Right lung (tissue), 5 donors: Measurements from ENCODE around the gene FCGR3B. TPM values are rescaled to one million over a fixed set of nuclear protein-coding genes. Genes with fewer than 3 reads are reported as not detected.
"Not testable (repeated sequence)": the region's sequence is repeated elsewhere in the genome, so short reads cannot be mapped to it uniquely, and the experiment has no call there.

ENCODE experiments used
- DNase-seq, 2 donors: peaks; one replicate each; pipeline ENCODE4 v3.0.0-alpha.2; 2013
- polyA plus RNA-seq, 5 donors: library from polyadenylated mRNA; unstranded; fragments of 120-200 nt; gene quantifications; one replicate each; pipeline versions ENCODE4 v1.2.1 to v1.2.3, GENCODE V29; 2013; ENCODE audit warnings: inconsistent platforms in 1 of 5, low replicate concordance in 1 of 5; ENCODE audit not compliant: insufficient read length in 5 of 5, insufficient read depth in 1 of 5

FCGR3B gene
- polyA plus RNA-seq, 5 donors, result 0.24 to 0.95 (median 0.60) TPM

DNA sequence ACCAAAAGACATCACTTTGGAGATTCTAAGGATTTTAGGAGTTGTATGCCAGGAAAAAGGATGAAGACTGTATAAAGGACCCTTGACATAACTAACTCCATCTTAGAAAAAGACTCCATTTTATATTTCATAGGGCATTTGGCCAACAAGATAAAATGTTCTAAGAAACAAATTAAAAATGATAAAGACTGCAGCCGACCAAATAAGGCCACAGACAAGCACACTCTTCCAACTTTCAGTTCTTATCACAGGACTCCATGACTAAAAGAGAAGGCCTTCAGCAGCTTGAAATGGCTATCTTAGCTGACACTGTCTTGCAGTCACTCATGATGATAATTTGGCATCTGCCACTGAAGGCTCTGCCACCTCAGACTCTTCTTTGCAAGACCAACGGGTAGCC lies 8.2 kb upstream of the FCGR3B start:
- DNase-seq, result not testable (repeated sequence)

DNA sequence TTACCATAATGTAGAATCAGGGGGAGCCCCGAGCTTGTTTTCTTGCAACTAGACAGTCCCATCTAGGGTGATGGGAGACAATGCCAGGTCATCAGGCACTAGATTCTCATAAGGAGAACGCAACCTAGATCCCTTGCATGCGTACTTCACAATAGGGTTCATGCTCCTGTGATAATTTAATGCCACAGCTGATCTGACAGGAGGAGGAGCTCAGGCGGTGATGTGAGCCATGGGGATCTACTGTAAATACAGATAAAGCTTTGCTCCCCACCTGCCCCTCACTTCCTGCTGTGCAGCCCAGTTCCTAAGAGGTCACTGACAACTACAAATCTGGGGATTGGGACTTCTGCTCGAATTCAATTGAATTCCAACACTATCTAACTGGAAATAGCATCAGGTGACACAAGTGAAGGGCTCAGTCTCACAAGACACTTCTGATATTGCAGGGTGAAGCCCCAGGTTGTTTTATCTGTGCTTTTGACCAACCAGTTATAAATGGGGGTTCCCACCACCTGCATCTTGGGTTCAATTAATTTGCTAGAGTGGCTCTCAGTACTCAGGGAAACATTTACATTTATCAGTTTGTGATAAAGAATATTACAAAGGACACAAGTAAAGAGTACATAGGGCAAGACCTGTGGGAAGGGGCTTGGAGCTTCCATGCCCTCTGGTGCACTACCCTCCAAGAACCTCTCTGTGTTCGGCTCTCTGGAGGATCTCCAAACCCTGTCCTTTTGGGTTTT lies 7.4 kb upstream of the FCGR3B start:
- DNase-seq, result not testable (repeated sequence)

DNA sequence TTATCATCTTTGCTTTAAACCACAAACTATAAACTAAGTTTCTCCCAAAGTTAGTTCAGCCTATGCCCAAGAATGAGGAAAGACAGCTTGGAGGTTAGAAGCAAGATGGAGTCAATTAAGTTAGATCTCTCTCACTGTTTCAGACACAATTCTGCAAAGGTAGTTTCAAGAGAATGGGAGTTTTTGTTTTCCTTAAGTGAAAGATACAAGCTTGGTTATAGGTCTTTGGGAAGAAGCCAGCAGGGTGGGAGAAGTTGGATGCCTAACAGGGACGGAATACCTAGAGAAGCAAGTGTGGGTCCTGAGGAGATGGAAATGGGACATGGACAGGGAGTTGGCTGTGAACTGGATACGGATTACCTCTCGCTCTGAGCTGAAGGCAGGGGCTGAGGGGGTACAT lies 6.0 kb upstream of the FCGR3B start:
- not testable (repeated sequence) for DNase-seq

DNA sequence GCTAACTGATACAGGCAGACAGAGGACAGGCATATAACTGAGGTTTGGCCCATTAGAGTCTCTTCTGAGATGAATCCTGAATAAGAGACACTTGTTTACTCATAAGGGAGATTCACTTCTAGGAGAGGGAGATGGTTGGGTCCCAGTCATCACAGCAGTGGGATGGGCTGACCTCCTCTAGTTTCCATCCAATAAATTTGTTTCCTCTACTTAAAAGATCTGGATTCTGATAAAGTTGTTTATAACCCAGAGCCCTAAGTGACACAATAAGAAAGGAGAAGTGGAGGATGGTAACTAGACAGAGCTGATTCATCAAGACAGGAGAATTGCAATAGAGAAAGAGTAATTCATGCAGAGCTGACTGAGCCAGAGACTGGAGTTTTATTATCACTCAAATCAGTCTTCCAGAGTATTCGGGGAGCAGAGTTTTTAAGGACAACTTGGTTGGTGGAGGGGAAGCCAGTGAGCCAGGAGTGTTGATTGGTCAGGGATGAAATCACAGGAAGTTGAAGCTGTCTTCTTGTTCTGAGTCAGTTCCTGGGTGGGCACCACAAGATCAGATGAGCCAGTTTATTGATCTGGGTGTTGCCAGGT lies 5.3 kb upstream of the FCGR3B start:
- DNase-seq, result not testable (repeated sequence)

DNA sequence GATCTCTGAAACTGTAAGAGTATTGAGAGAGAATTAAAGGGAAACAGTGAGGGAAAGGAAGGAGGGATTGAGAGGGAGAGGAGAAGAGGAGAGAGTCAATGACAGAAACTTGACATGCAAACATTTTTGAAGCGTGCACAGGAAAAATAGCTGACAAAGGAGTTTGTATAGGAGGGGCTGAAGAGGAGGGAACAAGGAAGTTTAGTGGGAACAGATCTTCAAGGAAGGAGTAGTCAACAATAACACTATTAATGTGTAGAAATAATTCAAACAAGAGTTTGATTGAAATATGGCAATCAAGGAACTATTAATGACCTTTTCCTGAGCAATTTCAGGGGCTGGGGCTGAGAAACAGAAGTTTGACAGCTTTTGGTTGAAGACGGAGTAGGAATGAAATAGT lies 4.0 kb upstream of the FCGR3B start:
- not testable (repeated sequence) for DNase-seq

DNA sequence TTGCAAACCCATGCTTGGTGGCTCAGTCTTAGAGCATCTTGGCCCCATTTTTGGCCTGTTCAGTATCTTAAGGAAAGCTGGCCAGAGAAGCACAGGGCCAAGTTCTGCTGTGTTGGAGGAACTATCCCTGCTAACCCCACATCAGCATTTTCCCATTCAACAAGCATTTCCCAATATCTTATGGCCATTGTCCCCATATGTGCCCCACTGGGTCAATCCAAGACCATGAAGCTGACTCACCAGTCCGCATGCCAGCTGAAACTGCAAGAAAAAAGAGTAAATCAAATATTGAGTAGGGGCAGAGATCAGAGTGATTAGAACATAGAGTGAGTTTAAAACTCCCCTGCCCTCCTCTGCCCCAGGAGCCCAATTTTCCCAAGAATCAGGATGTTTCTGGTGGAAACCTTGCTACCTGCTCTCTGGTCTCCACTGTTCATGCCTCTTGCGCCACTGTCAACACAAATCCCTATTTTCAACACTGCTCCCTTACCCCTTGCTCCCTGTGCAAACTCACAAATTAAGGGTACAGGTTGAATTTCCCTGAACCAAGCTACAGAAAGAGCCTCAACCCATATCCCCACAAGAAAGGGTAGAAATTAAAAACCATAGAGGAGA lies 741 bp downstream of the FCGR3B start:
- not testable (repeated sequence) for DNase-seq

DNA sequence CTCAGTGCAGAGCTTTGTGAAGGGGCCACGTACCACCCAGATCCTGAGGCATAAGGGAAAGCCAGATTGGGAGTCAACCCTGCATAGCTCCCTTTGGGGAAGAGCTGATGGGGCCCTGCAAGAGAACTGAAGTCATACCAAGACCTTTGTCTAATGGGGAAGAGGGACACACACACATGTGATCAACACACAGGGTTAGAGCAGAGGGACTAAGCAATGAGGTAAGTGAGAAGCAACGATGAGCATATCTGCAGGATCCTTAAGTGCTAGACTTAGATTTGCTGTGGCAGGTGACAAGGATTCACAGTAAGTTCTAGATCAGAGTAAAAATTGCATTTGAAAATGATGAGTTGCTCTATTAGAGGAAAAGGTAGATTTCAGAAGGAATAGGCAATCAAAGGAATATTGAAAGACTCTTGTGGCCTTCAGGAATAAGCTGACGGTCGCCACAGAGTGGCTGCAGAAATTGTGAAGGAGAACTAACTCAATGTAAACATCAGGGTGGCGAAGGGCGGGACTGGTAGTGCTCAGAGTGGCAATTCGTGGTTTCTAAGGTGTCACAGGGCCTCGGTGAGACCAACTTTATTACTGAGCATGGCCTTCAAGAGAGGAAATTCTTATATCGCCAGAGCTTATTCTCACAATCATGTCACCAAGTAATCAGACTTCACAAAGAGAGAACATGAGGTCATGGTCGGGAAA lies 4.4 kb downstream of the FCGR3B start:
- DNase-seq, result not testable (repeated sequence)

DNA sequence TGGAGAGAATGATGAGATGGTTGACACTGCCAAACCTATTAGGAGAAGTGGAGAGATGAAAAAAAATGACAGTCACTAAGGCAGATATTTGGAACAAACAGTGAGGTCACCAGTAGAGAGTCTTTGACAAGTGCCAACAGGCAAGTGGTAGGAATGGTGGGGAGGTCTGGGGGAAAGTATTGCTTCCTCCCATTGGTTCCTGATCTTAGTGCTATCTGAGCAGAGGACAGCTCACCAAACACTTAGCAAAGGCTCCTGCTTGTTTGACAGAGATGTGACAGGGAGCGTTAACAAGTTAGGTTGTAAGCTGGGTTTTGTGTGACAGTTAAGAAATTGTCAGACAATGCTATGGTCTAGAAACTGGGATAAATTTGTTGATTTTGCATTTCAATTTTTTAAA lies 6.4 kb downstream of the FCGR3B start:
- DNase-seq, result not testable (repeated sequence)

DNA sequence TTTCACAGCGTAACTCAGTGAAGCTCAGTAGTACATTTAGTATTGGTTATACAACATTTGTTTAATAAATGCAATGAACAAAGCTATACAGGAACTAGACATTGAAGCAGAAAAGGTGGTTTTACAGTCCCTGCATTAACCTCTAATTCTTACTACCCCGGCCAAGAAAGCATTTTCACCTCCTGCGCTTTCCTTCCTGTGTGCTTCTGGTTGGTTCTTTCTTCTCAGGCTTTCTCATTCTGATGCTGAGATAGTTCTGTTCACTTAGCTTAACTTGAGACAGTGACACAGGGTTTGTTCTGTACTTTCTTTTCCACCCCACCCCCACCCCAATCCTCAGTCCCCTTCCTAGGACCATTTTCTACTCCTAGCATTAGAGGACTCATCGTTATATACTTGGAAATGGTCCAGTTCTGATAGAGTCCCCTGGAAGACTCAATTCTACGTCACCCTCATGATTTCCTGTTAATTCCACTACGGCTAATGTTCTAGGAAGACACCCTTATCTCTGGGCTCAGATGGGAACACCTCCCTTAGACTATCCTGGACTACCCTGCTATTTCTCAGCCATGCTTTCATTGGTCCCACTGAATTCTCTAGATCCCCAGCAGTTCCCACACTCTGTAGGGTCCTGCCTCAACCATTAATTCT lies 7.5 kb downstream of the FCGR3B start:
- not testable (repeated sequence) for DNase-seq

DNA sequence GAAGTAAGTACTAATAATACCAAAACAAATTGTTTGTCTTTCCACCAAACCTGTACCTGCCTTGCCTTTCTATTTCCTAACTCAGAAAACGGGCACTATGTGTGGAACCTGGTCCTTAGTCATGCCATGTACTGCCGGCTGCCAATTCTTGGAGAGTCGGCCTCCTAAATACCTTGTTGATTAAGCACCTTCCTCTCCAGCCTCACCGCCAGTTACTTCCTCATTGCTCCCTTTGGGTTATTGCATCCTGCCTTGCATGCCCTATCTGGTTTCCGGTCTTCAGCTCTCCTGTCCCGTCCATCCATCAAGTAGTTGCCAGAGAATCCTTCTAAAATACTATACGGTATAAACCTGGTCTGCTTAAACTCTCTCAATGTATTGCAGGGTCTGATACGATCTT lies 8.9 kb downstream of the FCGR3B start:
- DNase-seq, result not testable (repeated sequence)

DNA sequence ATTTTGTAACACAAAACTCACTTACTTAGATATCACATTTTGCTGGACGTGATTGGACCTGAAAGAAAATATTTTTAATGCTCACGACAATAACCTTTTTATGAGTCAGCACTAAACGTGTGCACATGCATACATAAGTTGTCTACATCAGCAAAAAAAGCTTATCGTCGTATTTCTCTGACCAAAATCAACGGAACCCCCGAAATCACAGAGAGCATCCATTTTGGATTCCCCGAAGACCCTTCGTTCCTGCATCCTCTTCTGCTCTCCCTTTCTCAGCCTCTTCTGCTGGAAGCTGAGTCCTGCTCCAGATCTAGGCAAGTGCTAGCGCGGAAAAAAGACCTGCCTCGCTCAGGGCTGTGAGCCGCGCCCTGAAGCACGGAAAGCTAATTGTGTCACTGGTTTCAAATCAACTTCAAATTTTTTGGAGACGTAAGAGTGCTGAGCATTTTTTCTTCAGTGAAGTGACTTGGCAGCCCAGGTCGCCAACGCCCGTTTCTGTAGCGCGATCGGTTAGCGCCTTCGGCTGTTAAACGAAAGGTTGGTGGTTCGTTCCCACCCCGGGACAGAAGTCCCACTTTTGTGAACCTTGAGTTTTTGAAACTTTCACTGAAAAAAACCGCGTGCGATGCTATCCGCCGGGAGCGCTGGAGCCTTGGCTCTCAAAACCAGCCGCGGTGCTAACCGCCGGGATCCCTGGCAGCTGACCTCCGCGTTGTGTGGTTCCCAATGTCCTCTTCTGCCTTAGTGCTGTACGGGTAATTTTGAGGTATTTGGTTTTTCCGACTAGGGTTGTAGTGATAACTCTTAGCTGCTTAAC lies 9.6 kb downstream of the FCGR3B start:
- DNase-seq, result peak; percentile 28 to 76

DNA sequence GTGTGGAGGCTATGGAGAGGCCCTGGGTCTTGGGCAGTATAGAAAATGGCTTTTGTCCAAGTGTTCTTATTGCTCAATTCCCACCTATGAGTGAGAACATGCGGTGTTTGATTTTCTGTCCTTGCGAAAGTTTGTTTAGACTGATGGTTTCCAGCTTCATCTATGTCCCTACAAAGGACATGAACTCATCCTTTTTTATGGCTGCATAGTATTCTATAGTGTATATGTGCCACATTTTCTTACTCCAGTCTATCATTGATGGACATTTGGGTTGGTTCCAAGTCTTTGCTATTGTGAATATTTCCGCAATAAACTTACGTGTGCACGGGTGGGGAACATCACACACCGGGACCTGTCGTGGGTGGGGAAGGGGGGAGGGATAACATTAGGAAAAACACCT lies 10.6 kb downstream of the FCGR3B start:
- not testable (repeated sequence) for DNase-seq

DNA sequence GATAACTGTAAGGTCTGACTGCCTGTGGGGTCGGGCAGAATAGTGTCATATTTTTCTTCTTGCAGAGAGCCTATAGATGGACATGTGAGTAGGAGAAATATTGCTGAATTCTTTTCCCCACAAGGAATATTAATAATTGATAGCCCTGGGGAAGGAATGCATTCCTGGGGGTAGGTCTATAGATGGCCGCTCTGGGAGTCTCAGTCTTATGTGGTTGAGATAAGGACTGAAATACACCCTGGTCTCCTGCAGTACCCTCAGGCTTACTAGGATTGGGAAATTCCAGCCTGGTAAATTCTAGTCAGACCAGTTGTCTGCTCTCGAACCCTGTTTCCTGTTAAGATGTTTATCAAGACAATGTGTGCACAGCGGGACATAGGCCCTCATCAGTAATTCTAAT lies 12.5 kb downstream of the FCGR3B start:
- not testable (repeated sequence) for DNase-seq

DNA sequence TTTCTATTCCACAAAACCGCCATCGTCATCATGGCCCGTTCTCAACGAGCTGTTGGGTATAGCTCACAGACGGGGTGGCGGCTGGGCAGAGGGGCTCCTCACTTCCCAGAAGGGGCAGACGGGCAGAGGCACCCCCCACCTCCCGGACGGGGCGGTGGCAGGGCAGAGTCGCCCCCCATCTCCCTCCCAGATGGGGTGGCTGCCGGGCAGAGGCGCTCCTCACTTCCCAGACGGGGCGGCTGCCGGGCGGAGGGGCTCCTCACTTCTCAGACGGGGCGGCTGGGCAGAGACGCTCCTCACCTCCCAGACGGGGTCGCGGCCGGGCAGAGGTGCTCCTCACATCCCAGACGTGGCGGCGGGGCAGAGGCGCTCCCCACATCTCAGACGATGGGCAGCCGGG lies 14.6 kb downstream of the FCGR3B start:
- DNase-seq, result not testable (repeated sequence)

DNA sequence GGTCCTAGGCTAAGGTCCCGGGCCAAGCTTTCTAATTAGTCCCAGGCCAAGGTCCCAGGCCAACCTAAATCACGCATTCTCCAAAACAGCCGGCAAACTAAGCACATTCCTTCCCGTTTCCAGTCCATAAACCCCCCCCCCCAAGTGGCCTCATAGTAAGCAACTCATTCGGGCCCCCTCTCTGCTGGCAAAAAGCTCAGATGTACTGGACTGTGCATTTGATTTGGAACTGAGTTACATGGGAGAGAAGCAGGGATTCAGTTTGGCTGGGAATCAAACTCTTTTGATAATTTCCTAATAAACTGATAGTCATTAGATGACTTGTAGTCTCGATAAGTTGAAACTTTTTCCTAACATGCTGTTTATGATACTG lies 17.8 kb downstream of the FCGR3B start:
- DNase-seq, result peak; percentile 20 to 75

DNA sequence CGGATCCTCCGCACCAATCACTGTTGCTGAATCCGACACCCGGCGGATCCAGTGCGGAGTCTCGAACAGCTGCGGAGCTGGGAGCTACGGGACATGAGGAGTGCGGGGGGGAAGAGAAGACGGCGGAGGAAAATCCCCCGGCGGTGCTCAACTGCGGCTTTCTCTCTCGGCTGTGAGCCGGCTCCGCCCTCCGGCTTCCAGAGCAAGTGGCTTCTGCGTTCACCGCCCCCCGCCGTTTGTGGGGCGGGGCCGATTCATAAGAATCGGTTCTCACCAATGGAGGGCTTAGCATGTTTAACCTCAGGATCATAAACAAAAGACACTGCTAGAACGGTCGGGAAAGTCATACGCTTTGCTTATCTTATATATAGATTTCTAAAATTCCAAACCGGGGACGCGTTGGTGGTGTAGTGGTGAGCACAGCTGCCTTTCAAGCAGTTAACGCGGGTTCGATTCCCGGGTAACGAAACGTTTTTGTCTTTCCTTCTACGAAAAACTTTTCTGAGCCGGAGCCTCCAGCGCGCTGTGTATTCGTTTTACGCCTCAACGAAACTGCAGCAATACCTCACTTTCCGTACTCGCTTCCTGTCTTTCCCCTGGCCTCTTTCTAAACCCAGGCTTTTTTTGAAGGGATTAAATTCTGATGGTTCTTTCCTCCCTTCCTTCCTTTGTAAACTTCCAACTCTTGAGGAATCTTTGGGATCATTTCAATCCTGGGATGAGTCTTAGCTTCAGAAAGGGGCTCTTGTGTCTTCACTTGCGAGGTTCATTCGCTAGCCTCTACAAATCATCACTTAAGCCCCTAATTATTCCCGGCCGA lies 18.4 kb downstream of the FCGR3B start:
- peak; percentile 92 to 98 for DNase-seq

DNA sequence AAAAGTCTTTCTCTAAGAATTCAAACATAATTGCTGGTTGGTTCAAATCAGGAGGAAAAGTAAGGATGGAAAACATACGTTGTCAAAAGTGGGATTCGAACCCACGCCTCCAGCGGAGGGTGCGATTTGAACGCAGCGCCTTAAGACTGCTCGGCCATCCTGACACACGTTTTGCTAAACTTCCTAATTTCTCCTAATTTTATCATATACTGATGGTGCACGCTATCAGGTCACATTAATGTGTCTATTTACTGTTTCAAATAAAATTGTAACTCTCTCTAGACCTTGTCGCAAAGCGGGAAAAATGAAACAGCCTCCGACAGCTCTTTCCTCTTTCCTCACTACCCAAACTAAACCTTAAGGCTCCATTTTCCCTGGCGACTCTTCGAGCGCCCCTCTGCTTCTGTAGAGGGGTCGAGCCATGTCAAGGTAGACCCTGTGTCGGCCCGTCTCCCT lies 19.1 kb downstream of the FCGR3B start:
- DNase-seq, result peak; percentile 40 to 60

DNA sequence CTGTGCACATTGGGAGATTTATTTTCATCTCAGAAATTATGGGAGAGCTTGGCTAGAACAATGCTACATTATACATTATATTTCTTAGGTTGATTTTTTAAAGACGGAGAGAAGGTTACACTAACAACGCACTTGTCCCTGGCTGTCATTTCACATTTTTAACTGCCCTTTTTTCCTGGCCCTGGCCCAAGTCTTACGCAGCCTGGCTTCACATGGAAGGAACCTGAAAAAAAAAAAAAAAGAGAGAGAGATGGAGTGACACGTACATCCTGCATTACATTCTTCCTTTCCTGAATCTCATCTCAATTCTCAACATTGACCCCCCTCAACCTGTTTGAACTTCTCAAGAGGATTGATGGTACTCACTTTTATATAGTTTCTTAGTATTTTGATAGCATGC lies 20.8 kb downstream of the FCGR3B start:
- DNase-seq, result not testable (repeated sequence)

DNA sequence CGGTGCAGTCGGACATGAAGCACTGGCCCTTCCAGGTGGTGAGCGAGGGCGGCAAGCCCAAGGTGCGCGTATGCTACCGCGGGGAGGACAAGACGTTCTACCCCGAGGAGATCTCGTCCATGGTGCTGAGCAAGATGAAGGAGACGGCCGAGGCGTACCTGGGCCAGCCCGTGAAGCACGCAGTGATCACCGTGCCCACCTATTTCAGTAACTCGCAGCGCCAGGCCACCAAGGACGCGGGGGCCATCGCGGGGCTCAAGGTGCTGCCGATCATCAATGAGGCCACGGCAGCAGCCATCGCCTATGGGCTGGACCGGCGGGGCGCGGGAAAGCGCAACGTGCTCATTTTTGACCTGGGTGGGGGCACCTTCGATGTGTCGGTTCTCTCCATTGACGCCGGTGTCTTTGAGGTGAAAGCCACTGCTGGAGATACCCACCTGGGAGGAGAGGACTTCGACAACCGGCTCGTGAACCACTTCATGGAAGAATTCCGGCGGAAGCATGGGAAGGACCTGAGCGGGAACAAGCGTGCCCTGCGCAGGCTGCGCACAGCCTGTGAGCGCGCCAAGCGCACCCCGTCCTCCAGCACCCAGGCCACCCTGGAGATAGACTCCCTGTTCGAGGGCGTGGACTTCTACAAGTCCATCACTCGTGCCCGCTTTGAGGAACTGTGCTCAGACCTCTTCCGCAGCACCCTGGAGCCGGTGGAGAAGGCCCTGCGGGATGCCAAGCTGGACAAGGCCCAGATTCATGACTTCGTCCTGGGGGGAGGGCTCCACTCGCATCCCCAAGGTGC lies 24.2 kb downstream of the FCGR3B start:
- not testable (repeated sequence) for DNase-seq
